ENCODE results near the gene SP1. TPM values are rescaled to one million over a fixed set of nuclear protein-coding genes. Genes with fewer than 3 reads are reported as not detected.
"Not testable (repeated sequence)": the region's sequence is repeated elsewhere in the genome, so short reads cannot be mapped to it uniquely, and the experiment has no call there.

SP1 gene
- total and polyA plus RNA-seq, 12 donors = 16.3 to 90.0 (median 50.7) TPM

DNA sequence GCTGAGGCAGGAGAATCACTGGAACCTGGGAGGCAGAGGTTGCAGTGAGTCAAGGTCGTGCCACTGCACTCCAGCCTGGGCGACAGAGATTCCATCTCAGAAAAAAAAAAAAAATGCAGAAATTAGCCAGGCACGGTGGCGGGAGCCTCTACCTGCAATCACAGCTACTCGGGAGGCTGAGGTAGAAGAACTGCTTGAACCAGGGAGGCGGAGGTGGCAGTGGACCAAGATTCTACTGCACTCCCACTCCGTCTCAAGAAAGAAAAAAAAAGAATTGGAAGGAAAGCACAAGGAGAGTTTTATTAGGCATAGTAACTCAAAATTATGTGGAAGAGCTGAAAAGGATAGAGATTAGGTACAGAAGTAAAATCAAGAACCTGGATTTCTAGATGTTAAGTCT is 22.9 kb downstream of the SP1 start:
- DNase-seq = no peak
- intact Hi-C loops (cut with DNase I) = no loop called here
- Histone ChIP-seq H3K36me3 (replicated peaks in 1 of 2) (peaks cover 0 to 16% of the 10 kb centered on the region in 2 donors), H3K4me1 (replicated peaks in 1 of 2) (peaks cover 0 to 23% of the 10 kb centered on the region in 2 donors), H3K9me3 (replicated peaks in 1 of 3) (no peaks in the 10 kb centered on the region), H3K27ac (no peak overlapping the region), H3K27me3 (no peaks in the 10 kb centered on the region), H3K4me3 (no peak overlapping the region)
- 43 to 55% (median 52%) methylated on average over 7 of the region's 7 CpGs for WGBS, 4 donors
- TF ChIP-seq POLR2A (IDR thresholded peaks at IDR 0.05) = no peak
- TF ChIP-seq, protein P1, sequence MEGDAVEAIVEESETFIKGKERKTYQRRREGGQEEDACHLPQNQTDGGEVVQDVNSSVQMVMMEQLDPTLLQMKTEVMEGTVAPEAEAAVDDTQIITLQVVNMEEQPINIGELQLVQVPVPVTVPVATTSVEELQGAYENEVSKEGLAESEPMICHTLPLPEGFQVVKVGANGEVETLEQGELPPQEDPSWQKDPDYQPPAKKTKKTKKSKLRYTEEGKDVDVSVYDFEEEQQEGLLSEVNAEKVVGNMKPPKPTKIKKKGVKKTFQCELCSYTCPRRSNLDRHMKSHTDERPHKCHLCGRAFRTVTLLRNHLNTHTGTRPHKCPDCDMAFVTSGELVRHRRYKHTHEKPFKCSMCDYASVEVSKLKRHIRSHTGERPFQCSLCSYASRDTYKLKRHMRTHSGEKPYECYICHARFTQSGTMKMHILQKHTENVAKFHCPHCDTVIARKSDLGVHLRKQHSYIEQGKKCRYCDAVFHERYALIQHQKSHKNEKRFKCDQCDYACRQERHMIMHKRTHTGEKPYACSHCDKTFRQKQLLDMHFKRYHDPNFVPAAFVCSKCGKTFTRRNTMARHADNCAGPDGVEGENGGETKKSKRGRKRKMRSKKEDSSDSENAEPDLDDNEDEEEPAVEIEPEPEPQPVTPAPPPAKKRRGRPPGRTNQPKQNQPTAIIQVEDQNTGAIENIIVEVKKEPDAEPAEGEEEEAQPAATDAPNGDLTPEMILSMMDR (IDR thresholded peaks at IDR 0.05) = no peak

DNA sequence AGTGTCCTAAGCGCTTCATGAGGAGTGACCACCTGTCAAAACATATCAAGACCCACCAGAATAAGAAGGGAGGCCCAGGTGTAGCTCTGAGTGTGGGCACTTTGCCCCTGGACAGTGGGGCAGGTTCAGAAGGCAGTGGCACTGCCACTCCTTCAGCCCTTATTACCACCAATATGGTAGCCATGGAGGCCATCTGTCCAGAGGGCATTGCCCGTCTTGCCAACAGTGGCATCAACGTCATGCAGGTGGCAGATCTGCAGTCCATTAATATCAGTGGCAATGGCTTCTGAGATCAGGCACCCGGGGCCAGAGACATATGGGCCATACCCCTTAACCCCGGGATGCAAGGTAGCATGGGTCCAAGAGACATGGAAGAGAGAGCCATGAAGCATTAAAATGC is 31.0 kb downstream of the SP1 start:
- 93 to 98% (median 96%) methylated on average over 5 of the region's 5 CpGs for WGBS, 4 donors
- Histone ChIP-seq H3K27me3 (no peaks in the 10 kb centered on the region), H3K9me3 (replicated peaks in 1 of 3) (no peaks in the 10 kb centered on the region), H3K27ac (no peak overlapping the region), H3K4me1 (replicated peaks in 1 of 2) (peaks cover 0 to 40% of the 10 kb centered on the region in 2 donors), H3K4me3 (no peak overlapping the region), H3K36me3 (replicated peaks in 1 of 2) (peaks cover 0 to 61% of the 10 kb centered on the region in 2 donors)
- intact Hi-C loops (cut with DNase I) = no loop called here
- no peak for DNase-seq
- no peak for TF ChIP-seq POLR2A (IDR thresholded peaks at IDR 0.05)
- TF ChIP-seq, protein P1 (IDR thresholded peaks at IDR 0.05) = no peak

DNA sequence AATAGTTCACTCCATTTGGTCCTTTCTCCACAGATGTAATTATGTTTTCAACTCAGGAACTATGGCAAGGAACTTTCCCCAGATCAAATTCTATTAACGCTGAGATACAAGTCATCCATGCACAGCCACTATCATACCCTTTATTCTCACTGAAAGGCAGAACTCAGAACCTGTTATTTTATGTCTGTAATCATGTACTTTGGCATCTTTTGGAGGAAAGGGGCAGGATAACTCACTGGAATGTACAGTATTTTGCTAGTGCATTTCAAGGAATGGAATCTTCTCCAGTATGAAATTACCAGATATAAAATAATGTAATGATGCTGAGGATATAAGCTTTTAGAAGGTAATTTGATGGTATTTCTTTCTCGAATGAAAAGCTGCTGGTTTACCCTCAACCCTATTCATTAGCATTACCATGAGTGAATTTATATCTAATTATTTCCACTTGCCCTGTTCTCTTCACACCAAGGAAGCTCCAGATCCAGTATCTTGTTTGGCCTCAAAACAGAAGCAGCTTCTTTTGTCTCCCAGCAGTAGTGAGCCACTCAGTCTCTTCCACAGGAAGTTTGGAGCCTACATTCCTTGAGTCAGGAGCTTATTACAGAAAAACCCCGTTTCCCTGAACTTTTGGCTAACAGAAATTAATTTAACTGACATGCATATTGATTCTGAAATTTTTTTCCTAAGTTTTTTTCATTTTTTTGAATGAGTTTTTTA is 33.7 kb downstream of the SP1 start:
- 51 to 59% (median 55%) methylated on average over 3 of the region's 3 CpGs for WGBS, 4 donors
- intact Hi-C loops (cut with DNase I) = no loop called here
- peaks cover 0 to 40% of the 10 kb centered on the region in 2 donors for H3K4me1 ChIP-seq (replicated peaks in 1 of 2)
- peaks cover 0 to 38% of the 10 kb centered on the region in 2 donors for H3K36me3 ChIP-seq (replicated peaks in 1 of 2)
- H3K27me3 ChIP-seq = no peaks in the 10 kb centered on the region
- DNase-seq = no peak
- no peaks in the 10 kb centered on the region for H3K9me3 ChIP-seq (replicated peaks in 1 of 3)
- peak overlapping the region in 2 of 5 donors; percentile 3 to 31 for H3K27ac ChIP-seq
- no peak for TF ChIP-seq POLR2A (IDR thresholded peaks at IDR 0.05)
- TF ChIP-seq, protein P1 (IDR thresholded peaks at IDR 0.05) = no peak
- no peak overlapping the region for H3K4me3 ChIP-seq

DNA sequence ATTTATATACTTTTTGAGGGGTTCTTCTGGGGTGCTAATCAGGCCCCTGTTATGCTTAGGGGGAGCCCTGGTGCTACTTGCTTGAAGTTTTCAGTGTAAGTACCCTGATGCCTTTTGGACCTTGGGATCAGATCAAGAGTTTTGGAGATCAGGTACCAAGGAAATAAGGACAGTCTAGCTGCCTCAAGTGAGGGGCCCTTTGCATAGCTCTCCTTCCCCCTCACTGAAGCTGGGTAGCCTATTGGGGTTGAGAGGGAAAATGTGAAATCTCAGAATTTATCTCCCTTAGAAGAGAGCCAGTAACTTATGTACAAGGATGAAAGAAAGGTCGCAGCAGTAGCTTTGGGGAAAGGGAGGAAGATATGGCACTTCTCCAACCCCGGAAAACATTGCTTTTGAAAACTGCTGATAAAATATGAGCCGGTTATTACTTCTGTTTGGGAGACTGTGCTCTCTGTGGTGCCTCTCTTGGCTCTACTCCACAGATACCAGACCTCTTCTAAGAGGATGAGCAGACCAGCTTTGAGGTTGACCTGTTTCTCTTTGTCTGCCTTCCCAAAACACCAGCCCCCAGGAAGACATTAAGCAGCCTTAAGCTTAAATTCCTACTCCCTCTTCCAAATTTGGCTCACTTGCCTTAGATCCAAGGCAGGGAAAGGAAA is 34.9 kb downstream of the SP1 start:
- TF ChIP-seq POLR2A (IDR thresholded peaks at IDR 0.05) = no peak
- TF ChIP-seq, protein P1 (IDR thresholded peaks at IDR 0.05) = no peak
- H3K4me1 ChIP-seq (replicated peaks in 1 of 2) = peaks cover 0 to 40% of the 10 kb centered on the region in 2 donors
- H3K36me3 ChIP-seq (replicated peaks in 1 of 2) = peaks cover 0 to 25% of the 10 kb centered on the region in 2 donors
- DNase-seq = peak in 3 of 7 donors; percentile 39 to 47 (median 44)
- peak overlapping the region in 3 of 5 donors; percentile 21 to 59 (median 31) for H3K27ac ChIP-seq
- H3K9me3 ChIP-seq (replicated peaks in 1 of 3) = no peaks in the 10 kb centered on the region
- H3K4me3 ChIP-seq = no peak overlapping the region
- 12 to 18% (median 14%) methylated on average over 3 of the region's 3 CpGs for WGBS, 4 donors
- intact Hi-C loops (cut with DNase I) = no loop called here
- H3K27me3 ChIP-seq = no peaks in the 10 kb centered on the region

DNA sequence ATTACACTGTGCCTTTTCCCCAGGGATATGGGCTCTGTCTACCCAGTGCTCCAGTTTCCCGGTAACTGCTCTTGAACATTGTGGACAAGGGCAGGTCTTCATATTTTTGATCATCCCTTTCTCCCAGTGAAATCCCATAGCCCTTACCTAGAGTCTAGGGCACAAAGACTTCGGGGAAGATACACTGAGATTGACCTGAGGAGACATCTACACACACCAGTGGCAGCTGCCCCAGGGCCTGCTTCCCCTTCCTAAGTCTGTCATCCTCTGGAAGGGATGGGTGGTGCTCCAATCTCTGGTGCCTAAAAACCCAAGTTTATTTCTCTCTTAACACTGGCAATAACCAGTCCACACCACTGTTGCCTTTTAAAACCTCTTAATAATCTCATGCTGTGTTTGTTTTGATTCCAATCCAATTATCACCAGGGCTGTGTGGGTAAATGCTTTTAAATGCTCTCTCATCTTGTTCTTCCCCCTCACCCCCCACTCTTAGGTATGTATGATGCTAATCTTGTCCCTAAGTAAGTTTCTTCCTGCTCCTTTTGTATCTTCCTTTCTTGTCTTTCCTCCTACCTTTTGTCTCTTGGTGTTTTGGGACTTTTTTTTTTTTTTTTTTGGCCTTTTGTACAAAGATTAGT is 35.9 kb downstream of the SP1 start:
- intact Hi-C loops (cut with DNase I); H3K27me3 ChIP-seq; H3K9me3 ChIP-seq (replicated peaks in 1 of 3); H3K4me3 ChIP-seq; DNase-seq: not testable (repeated sequence)
- H3K27ac ChIP-seq = peak overlapping the region in 2 of 5 donors; percentile 31 to 59
- peaks cover 0 to 40% of the 10 kb centered on the region in 2 donors for H3K4me1 ChIP-seq (replicated peaks in 1 of 2)
- WGBS, 4 donors = 59 to 80% (median 69%) methylated on average over 2 of the region's 2 CpGs
- peaks cover 0 to 15% of the 10 kb centered on the region in 2 donors for H3K36me3 ChIP-seq (replicated peaks in 1 of 2)

DNA sequence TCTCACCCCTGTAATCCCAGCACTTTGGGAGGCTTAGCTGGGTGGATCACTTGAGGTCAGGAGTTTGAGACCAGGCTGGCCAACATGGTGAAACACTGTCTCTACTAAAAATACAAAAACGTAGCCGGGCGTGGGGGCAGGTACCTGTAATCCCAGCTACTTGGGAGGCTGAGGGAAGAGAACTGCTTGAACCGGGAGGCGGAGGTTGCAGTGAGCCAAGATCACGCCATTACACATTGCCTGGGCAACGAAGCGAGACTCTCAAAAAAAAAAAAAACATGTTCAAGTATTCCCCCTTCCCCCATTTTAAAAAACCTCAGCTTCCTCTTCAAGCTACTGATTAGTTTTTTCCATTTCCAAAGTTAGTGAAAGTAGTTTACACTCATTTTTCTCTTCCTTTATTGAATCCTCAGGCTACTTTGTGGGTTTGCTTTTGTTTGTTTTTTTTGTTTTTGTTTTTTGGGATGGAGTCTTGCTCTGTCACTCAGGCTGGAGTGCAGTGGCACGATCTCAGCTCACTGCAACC is 37.4 kb downstream of the SP1 start:
- 72 to 80% (median 73%) methylated on average over 9 of the region's 9 CpGs for WGBS, 4 donors
- DNase-seq = not testable (repeated sequence)

More for the DNA sequence above, 37.4 kb downstream of the SP1 start:
- peaks cover 0 to 40% of the 10 kb centered on the region in 2 donors for H3K4me1 ChIP-seq (replicated peaks in 1 of 2)
- H3K4me3 ChIP-seq; H3K27ac ChIP-seq; H3K9me3 ChIP-seq (replicated peaks in 1 of 3); H3K27me3 ChIP-seq; H3K36me3 ChIP-seq (replicated peaks in 1 of 2); intact Hi-C loops (cut with DNase I): not testable (repeated sequence)

All from adrenal gland (tissue), 12 donors.